ENCODE data around the gene EIF2D.
A peak's percentile ranks its signal among the peaks of the same experiment; 100 is the strongest.
"Not testable (repeated sequence)": the region's sequence is repeated elsewhere in the genome, so short reads cannot be mapped to it uniquely, and the experiment has no call there.

The EIF2D gene

DNA sequence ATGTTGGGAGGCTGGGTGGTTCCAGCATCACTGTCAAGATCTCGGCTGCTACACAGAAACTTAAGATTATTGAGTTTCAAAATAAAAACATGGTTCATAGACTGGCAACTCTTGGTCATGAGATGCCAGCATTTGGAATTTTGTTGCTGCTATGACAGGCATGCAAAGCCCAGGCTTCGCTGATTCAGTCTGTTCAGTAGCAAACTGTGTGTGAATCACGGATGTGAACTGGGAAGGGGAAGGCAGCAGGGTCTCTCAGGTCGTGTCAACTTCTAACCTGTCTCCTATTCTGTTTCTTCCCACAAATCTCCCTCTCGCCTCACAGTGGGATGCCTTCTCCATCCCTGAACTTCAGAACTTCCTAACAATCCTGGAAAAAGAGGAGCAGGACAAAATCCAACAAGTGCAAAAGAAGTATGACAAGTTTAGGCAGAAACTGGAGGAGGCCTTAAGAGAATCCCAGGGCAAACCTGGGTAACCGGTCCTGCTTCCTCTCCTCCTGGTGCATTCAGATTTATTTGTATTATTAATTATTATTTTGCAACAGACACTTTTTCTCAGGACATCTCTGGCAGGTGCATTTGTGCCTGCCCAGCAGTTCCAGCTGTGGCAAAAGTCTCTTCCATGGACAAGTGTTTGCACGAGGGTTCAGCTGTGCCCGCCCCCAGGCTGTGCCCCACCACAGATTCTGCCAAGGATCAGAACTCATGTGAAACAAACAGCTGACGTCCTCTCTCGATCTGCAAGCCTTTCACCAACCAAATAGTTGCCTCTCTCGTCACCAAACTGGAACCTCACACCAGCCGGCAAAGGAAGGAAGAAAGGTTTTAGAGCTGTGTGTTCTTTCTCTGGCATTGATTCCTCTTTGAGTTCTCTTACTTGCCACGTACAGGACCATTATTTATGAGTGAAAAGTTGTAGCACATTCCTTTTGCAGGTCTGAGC lies 25.5 kb downstream of the EIF2D start:
- no peak for DNase-seq (ENCODE audit: low read depth in 3 of 3)

- DNase-seq (ENCODE audit: low read depth in 3 of 3): no peak
These were observed 27.6 kb downstream of the EIF2D start for GRCh38 chr1:206584683-206585082.

GRCh38 chr1:206583707-206584648 lies 28.3 kb downstream of the EIF2D start:
- peak; percentile 71 to 86 (median 79) for DNase-seq (ENCODE audit: low read depth in 3 of 3)

GRCh38 chr1:206582971-206583706 lies 29.1 kb downstream of the EIF2D start:
- no peak for DNase-seq (ENCODE audit: low read depth in 3 of 3)

- no peak for DNase-seq (ENCODE audit: low read depth in 3 of 3)
These were observed 29.7 kb downstream of the EIF2D start for GRCh38 chr1:206582537-206582936.

- no peak for DNase-seq (ENCODE audit: low read depth in 3 of 3)
These were observed 30.7 kb downstream of the EIF2D start for GRCh38 chr1:206581571-206581981.

DNA sequence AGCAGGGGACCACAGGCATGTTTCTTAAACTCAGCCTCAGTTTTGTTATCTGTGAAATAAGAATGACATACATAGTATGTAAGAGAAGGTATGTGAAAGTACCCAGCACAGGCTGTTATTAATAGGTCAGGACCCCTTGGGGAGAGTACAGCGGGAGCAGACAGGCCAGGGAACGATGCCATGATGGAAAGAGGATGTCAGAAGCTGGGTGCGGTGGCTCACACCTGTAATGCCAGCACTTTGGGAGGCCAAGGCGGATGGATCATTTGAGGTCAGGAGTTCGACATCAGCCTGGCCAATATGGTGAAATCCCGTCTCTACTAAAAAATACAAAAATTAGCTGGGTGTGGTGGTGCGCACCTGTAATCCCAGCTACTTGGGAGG lies 31.2 kb downstream of the EIF2D start:
- DNase-seq (ENCODE audit: low read depth in 3 of 3): not testable (repeated sequence)

DNA sequence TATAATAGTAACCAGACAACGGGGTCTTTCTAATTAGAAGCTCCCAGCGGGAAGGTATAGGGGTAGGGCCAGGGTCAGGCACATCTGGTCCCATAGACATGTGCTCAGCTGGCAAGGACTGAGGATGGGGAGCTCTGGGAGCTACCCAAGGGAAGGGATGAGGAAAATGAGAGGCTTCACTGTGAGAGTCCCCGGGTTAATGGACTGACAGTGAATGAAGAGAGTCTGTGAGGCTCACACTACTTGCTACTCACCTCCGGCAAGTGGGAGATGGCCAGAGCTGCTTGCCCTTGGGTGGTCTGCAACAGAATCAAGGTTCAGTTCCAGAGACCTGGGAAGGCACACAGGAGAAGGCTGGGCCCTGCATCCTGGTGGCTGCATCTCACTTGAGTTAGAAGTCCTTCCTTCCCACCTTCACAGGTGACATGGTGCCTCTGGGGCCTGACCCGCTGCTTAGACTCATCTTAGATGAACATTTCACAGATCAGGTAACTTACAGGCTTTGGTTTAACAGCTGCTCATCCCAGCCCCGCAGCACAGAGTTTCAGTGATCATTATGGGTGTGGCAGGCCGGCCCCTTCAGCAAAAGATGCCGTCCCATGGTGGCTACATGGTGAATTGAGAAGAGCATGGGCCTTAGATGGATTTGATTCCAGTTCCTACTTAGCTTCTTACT lies 31.7 kb downstream of the EIF2D start:
- DNase-seq (ENCODE audit: low read depth in 3 of 3): no peak

GRCh38 chr1:206579747-206580437 lies 32.4 kb downstream of the EIF2D start:
- DNase-seq (ENCODE audit: low read depth in 3 of 3): peak; percentile 83 to 89 (median 83)

DNA sequence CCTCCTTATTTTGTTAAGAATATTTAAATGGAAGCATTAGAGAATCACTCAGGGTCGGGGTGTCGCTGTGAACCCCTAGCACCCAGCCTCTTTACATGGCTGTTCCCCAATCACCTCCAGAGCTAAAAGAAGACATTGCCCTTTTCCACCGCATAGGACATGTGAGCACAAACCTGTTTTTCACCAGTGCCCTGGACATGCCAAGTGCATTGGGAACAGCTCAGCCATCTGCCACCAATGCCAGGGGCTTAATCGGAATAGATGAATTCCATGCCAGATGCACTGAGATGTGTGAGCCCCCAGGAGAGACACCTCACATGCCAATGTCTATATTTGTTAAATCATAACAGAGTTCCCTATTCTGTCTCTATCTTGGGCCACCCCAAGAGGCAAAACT lies 33.3 kb downstream of the EIF2D start:
- DNase-seq (ENCODE audit: low read depth in 3 of 3): no peak

DNA sequence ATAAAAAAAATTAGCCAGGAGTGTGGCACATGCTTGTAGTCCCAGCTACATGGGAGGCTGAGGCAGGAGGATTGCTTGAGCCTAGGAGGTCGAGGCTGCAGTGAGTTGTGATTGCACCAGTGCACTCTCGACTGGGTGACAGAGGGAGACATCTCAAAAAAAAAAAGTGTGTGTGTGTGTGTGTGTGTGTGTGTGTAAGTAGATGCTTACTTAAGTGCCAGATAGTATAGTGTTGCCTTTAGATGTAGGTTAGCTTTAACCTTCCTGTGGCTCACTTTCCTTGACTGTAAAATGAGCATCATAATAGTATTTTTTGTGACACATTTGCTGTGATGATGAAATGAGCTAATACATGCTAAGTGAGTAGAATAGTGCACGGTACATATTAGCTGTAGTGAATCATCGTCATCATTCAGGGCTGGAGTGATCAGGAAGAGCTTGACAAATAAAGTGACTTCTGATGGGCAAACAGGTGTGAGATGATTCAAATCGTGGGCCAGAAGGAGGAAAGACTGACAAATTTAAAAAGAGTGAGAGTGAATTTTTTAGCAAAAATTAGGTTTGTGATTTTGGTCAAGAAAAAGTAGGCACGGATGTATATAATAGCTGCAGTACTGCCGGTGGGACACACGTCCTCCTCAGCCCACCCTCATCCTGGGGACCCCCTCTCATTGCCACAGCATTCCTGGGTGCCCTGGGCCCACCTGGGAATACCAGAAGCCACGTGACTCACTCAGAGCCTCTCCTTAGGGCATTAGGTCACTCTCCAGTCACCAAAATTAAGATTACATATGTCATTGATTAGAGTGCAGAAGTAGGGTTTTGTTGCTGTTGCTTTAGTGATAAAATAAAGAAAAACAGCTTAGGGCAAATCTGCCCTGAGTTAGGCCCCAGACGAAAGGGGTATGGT lies 33.9 kb downstream of the EIF2D start:
- DNase-seq (ENCODE audit: low read depth in 3 of 3): no peak

GRCh38 chr1:206577626-206578025 lies 34.6 kb downstream of the EIF2D start:
- no peak for DNase-seq (ENCODE audit: low read depth in 3 of 3)

- no peak for DNase-seq (ENCODE audit: low read depth in 3 of 3)
These were observed 36.1 kb downstream of the EIF2D start for GRCh38 chr1:206575894-206576737.

DNA sequence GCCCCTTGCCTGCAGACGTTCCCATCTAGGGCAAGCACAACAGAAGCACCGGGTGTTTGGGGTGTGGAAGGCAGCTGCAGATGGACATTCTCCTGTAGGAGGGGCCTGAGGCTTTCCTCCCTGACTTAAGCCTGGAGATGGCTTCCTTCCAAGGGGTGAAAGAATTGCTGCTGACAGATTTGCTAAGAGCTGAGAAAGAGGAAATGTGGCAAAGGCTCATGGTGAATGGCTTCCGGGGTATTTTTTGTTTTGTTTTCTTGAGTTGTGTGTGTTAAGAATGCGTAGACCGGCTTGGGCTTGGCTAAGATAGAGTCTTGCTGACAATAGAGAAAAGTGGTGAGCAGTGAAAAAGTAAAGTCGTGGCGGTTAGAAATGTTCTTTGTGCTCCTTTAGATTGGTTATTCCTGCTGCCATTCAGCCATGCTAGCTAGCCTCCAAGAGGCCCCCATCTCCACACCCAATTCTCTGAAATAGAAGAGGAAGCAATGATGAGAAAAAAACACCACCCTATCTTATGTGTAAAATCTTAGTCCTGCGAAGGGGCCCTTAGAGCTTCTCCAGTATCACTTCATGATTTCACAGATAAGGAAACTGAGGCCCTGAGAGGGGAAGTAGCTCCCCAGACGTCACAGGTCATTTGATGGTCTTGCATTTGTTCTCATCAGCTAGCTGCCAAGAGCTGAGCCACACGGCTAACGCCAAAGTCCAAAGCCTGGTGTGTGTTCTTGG lies 36.9 kb downstream of the EIF2D start:
- DNase-seq (ENCODE audit: low read depth in 3 of 3): no peak

DNA sequence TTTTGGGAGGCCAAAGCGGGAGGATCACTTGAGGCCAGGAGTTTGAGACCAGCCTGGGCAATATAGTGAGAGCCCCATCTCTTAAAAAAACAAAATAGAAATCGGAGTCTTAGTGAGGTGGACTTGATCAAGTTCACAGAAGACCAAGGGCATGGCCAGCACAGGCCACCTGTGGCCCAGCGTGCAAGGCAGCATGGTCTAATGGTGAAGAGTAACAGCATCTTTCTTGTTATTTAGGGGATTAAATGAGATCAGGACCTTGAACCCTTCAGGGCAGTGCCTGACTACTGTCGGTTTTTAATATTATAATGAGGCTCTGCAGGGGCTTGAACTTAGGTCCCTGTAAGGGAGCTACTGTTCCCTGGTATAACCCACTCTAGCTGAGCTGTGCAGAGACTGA lies 38.5 kb downstream of the EIF2D start:
- no peak for DNase-seq (ENCODE audit: low read depth in 3 of 3)

DNA sequence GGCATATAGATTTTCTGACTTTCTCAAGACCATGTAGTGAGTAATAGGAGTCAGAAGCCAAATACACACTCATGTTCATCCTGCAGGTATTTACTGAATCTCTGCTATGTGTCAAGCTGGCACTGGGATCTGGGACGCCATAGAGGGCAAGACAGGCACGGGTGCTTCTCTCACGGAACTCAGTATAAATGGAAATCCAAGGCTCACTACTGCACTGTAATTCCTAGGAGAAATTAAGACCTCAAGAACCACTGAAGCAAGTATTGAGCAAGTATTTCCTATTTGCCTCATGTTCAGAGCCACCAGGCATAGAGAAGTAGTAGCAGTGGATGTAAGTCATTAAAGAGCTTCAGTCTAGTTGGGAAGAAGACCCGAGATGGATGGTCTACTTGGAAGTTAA lies 38.9 kb downstream of the EIF2D start:
- DNase-seq (ENCODE audit: low read depth in 3 of 3): no peak

DNA sequence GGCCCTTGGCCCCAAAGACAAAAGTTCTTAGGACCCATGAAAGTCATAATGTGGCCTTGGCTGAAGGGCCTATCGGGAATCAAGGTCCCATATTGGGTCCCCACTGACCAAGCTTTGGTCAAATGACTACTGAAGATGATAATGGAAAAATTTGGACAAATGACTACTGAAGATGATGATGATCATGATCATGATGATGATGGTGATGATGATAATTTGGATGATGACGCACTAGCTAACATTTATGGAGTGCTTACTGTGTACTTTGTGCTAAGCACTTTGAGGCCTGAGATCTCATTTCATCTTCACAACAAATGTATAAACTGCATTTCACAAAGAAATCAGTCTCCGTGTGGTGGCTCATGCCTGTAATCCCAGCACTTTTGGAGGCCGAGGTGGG lies 39.4 kb downstream of the EIF2D start:
- no peak for DNase-seq (ENCODE audit: low read depth in 3 of 3)

DNA sequence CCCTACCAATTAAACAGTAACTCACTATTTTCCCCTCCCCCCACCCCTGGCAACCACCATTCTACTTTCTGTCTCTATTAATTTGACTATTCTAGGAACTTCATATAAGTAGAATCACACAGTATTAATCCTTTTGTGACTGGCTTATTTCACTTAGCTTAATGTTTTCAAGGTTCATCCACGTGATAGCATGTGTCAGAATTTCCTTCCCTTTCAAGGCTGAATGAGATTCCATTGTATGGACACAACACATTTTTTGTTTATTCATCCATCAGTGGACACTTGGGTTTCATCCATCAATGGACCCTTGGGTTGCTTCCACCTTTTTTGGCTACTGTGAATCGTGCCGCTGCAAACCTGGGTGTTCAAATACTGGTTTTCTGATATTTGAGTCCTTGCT lies 41.7 kb downstream of the EIF2D start:
- DNase-seq (ENCODE audit: low read depth in 3 of 3): no peak
